GM12874 (cell line): ENCODE measurements around the gene HEATR9.

Source experiments
- TF ChIP-seq, protein P1 (sequence below): IDR thresholded peaks from 2 replicates; pipeline ENCODE4 v1.5.1; 2011; ENCODE audit warnings: low read depth, mild to moderate bottlenecking, control low read depth, low read length, moderate library complexity; ENCODE audit not compliant: insufficient read depth

Gene HEATR9

DNA sequence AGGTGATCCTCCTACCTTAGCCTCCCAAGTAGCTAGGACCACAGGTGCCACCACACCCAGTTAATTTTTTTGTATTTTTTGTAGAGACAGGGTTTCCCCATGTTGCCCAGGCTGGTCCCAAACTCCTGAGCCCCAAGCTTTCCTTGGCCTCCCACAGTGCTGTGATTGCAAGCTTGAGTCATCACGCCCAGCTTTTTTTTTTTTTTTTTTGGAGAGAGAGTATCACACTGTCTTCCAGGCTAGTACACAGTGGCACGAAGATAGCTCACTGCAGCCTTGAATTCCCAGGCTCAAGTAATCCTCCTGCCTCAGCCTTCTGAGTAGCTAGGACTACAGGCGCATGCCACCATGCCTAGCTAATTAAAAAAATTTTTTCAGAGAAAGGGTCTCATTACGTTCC, 27.2 kb downstream of the HEATR9 start:
- TF ChIP-seq, protein P1, sequence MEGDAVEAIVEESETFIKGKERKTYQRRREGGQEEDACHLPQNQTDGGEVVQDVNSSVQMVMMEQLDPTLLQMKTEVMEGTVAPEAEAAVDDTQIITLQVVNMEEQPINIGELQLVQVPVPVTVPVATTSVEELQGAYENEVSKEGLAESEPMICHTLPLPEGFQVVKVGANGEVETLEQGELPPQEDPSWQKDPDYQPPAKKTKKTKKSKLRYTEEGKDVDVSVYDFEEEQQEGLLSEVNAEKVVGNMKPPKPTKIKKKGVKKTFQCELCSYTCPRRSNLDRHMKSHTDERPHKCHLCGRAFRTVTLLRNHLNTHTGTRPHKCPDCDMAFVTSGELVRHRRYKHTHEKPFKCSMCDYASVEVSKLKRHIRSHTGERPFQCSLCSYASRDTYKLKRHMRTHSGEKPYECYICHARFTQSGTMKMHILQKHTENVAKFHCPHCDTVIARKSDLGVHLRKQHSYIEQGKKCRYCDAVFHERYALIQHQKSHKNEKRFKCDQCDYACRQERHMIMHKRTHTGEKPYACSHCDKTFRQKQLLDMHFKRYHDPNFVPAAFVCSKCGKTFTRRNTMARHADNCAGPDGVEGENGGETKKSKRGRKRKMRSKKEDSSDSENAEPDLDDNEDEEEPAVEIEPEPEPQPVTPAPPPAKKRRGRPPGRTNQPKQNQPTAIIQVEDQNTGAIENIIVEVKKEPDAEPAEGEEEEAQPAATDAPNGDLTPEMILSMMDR, result no peak

DNA sequence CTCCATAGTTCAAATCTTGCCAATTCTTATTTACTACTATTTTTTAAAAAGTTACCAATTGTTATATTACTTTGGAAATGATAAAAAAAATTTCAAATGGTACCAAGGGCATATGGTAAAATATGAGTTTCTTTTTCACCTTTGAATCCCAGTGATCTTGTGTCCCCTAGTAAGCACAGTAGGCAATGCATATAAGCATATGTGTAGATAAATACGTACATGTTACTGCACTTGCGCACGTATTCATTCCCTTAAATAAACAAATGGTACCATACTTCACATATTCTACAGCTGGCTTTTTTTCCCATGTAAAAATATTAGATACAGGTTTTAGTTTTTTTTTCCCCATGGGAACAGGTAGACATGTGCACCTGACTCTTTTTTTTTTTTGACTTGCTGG, 27.6 kb downstream of the HEATR9 start:
- TF ChIP-seq, protein P1, result no peak

DNA sequence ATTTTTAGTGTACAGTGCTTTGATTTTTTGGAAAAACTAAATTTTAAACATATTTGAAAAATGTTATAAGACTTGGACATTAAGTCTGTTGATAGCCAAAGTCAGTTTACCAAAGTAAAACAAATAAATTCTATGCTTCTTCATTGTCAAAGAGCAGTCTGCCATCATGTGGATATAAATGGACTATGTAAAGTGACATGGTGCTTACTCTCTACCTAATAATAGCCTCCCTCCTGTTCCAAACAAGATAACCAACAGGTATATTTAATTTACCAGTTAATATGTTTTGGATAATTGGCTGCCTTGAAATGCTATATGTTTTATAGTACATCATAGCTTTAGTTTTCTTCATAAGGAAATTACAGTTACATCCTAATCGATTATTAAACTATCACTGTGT, 43.5 kb downstream of the HEATR9 start:
- TF ChIP-seq, protein P1, result no peak

DNA sequence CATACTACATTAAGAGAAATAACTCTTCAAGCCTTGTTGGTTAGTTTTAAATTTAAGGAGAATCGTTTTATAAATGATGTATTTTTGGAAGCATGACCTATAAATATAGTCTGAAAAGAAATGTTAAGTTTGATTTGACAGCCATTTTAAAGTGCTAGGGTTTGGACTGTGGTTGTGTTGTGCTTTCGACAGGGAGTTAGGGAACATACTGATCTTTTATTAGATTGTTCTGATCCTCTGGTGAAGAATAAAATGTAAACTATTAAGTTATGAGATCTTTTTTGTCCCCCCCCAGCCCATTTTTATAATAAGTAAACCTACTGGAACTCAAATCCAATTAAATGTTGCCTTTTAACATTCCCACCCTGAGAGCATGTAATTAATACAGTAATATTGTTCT, 47.4 kb downstream of the HEATR9 start:
- TF ChIP-seq, protein P1, result no peak

DNA sequence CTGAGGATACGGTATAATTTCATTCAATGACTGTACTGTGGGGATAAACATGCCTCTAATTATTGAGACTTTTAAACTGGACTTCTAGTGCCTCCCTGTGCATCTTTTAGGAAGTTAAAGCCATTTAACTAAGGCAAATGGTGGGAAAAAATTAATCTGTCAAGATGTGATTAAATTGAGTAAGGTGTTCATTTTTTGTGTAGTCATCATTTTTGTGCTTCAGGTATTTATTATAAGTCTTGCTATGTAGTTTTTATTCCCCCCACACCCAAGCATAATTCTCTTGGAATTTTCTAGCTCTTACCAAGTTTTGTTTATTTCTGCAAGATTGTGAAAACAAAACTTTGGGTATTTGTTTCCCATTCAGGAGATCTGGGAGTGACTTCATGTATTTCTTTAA, 49.2 kb downstream of the HEATR9 start:
- TF ChIP-seq, protein P1, result no peak

DNA sequence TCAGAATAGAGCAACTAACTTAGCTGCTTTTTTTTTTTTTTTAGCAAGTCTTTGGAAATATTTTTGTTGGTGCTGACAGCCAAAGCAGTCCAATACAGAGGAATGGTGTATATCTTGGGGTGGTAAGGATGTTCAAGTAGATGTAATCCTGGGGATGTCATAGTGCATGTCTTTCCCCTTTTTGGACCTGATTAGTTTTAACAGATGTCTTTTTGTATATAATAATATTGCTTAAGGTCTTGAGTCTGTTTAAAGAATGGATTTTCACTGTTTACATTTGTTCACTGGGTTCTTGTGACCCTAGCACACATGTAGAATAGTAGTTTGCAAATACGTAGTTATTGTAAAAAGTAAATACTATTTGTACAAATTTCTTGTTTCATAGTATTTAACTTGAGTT, 51.5 kb downstream of the HEATR9 start:
- TF ChIP-seq, protein P1, result no peak

DNA sequence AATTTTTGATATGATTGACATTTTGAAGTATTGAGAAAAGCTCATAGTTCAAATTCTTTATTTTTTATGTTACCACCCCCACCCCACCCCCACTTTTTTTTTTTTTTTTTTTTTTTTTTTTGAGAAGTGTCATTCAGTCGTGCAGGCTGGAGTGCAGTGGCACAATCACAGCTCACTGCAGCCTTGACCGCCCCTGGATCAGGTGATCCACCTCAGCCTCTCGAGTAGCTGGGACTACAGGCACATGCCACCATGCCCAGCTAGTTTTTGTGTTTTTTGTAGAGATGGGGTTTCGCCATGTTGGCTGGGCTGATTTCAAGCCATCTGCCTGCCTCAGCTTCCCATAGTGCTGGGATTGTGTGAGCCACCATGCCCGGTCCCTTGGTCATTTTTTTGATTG, 52.0 kb downstream of the HEATR9 start:
- TF ChIP-seq, protein P1, result no peak

DNA sequence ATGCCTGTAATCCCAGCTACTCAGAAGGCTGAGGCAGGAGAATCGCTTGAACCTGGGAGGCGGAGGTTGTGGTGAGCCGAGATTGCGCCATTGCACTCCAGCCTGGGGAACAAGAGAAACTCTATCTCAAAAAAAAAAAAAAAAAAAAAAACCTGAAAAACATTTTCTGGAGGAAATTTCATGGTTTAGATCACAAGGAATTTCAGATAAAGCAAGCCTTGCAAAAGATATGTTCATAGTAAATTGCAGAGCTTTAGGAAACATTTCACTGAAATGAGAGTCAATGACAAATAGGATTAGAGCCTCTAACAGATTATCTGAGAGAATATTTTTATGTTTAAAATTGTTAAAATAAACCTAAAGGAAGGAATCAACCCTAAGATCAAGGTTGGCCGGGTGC, 56.2 kb downstream of the HEATR9 start:
- TF ChIP-seq, protein P1, result no peak
